GM21360 (cell line): ENCODE measurements around the gene ARPC5.
"Not testable (repeated sequence)": the region's sequence is repeated elsewhere in the genome, so short reads cannot be mapped to it uniquely, and the experiment has no call there.

ENCODE experiments used
- ATAC-seq: cut with Tn5 transposase; IDR thresholded peaks from one replicate; pipeline ENCODE4 v1.9.1; 2021; ENCODE audit warnings: mild to moderate bottlenecking, moderate library complexity; ENCODE audit not compliant: unreplicated experiment

ARPC5 gene

DNA sequence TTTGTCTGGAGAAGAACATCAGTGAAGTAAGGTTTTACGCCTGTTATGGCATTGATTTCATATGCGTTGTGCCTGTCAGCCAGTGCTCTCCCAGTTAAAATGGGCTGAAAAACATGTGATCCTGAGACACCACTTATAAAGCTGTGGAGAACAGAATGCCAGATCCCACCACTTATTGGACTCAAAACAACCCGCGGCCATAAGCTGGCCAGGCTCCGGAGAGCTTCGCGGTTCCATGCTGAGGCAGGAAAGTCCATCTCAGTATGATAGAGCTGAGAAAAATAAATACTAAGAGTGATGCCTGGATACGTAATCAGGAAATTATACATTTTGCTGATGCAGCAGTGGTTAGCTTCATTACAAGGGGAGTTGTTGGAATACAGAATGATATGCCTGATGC lies 12.5 kb upstream of the ARPC5 start:
- ATAC-seq: no peak

DNA sequence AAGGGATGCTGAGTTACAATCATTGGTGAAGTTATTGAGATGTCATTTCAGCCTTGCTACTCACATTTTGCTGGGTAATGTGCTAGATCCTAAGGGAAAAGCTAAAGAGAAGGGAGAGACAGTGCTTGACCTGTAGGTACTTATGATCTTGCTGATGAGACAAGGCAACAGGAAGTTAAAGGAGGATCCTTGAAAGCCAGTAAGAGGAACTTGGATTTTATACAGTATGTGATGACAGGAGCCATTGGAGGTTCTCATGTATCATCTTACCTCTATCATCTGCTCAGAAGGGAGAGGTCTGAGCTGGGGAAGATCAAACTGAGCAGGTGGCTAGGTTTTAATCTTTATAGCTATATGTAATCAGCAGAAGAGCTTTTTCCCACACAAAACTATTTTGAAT lies 11.2 kb upstream of the ARPC5 start:
- ATAC-seq: no peak

DNA sequence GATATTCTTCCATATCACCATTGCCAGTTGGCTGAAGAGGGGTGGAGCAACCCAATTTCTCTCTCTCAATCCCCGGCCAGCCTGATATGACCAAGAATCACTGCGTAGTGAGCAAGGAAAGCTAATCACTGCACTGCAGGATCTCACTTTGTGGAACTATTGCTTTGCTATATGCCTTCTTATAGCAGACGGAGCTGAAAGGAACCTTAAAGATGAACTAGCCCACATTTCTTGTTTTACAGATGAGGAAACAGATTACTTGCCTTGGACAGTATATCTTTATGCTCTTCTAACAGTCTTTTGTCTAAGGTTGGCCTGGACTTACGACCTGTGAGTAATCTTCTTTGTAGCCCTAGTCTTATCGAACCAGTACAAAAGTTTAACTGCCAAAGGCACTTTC lies 9.9 kb upstream of the ARPC5 start:
- ATAC-seq: no peak

DNA sequence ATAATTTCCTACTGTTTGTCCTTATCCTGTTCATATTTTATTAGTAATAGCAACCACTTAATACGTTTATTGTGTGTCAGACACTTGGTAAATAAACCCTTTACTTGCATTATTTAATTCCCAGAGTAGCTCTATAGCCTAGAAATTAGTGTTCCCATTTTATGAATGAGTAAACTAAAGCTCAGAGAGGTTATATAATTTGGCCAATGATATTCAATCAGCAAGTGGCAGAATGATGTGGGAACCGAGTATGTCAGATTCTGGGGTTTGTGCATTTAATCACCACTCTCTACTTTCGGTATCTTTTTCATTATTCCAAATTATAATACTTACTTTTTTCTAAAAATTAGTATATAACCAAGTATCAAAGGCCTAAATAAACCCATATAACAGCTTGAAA lies 6.6 kb upstream of the ARPC5 start:
- ATAC-seq: no peak

DNA sequence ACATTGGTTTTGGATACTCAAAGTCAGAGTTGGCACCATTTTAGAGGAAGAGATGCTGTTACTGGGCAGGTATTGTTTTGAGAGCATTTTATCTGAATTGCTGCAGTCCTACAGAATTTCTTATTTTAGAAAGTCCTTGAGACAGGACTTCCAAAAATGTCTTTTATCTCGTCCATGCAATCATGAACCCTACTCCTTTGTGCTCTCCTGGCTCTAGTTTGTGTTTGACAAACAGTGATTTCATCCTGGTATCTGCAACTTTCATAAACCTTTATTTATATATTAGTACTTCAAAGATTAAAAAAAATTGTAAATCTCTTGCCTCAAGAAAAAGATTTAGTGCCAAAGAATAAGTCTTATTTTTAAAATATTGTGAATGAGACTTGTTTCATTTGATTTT lies 4.6 kb upstream of the ARPC5 start:
- ATAC-seq: no peak

DNA sequence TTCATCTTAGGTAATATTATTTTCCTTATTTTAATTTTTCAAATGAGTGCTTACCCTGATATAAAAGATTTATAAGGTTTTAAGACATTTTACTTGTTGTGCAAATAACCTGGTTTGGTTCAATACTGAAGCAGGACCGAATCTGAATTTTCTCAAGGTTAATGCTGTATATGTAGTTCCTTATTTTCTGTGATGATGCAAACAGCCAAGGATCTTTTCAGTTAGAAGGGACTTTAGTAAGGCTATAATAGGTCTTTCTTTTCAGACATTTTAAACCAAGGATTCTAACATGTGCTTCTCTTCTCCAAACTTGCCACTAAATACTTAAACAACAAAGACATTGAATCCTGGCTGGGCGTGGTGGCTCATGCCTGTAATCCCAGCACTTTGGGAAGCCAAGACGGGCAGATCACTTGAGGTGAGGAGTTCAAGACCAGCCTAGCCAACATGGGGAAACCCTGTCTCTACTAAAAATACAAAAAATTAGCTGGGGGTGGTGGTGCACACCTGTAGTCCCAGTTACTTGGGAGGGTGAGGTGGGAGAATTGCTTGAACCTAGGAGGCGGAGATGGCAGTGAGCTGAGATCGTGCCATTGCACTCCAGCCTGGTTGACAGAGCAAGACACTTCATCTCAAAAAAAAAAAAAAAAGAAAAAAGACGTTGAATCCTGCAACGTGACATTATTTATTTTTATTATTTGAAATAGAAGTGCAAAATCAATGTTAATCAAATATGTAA lies 3.2 kb upstream of the ARPC5 start:
- no peak for ATAC-seq

DNA sequence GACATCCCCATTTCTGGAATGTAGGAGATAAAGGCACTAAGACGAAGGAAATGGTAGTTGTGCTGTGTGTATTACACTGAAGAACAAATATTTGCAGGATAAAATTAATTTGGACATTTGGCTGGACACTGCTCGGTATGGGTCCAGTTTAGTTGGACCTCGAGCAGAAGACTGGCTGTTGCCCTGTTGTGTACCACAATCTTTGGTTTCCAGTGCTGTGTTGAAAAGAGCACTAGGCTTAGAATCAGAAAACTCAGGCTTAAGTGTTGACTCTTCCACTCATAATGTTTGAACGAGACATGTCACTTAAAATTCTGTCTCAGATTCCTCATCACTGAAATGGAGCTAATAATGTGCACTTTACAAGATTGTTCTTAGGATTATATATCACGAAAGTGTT lies 1.2 kb upstream of the ARPC5 start:
- ATAC-seq: no peak

DNA sequence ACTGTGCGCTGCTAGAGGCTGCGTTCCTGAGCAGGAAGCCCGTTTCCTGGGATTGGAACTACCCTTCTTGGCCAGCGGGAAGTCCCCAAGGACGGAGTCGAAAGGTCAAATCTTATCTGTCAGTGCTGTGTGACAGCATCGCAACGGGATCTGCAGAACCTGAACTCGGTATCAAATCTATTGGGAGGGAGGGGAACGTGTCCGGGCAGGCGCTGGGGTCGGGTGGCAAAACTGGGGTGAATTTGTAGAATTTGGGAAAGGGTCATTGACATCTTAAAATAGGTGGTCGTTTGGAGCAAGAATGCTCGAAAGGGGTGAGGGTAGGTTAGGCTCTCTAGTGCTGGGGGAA lies 725 bp upstream of the ARPC5 start:
- ATAC-seq: no peak

DNA sequence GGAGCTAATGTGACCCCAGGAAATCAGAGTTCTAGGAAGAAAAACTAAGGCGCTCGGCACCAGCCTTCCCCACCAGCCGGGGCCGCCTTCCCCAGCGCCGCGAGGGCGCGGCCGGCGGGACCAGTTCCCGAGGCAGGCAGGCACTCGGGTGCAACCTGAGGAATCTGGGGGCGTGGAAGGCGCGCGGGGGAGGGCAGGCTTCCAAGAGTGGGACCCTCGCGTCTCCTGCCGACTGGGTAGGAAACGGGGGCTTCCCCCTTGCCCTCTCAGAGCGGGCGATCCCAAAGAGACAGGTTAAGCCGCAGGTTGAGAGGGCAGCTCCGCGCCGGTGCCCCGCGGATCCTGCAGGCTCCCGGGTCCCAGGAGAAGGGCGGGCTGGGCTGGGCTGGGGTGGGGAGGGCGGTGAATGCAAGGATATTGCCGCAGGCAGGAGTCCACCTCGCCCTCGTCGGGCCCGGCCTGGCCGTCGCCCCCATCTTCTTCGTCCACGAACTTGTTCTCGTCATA lies 431 bp downstream of the ARPC5 start:
- peak; percentile 6 for ATAC-seq

DNA sequence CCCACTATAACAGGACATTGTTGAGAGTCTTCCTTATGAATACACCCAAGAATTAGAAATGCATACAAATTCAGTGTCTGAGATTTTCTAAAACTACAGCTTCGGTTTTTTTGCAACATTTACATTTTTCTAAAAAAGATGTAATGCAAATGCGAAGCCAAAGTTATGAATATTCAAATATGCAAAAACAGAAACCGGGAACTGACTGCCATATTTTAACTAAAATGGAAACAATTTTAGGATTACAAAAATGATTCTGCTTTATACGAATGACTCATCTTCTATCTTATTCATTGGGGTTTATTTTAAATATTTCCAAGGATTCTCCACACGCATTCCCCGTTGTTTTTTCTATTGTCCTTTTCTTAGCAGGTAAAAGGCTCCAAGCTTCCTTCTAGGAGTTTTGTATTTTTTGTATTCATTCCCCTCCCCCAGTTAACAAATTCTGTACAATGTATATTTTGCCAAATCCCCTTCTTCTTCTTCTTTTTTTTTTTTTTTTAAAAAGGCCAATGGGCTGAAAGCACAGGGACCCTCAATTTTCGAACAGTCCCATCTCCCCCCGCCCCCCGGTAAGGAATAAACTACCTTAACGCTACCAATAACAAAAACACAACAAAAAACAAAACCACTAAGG lies 1.0 kb downstream of the ARPC5 start:
- no peak for ATAC-seq

DNA sequence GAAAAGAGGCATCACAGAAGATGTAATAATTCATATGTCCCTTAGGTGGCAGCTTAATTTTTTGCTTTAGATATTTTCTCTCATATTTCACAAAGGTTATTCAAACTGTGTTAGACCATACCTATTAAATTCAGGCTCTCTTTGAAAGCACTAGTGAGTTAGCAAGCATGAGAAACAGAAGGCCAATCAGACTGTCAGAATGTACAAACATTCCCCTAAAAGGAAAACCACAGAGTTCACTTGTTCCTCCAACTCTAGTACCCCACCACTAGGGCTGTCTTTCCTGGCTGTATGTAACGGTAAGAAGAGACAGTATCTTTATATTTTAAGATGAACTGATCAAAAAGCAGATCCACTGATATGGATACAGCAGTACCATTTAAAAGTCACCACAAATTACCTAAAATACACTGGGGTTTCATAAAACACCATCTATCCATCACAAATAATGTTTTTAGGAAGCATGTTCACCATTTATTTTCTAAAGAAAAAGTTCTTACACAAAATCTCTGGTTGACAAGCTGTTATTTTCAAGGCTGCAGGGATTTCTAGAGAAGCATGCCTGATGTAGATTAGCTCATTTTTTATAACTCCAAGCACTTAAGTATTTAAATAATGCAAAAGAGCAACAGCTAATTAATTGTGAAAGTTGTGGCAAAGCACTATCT lies 1.8 kb downstream of the ARPC5 start:
- peak; percentile 46 for ATAC-seq

DNA sequence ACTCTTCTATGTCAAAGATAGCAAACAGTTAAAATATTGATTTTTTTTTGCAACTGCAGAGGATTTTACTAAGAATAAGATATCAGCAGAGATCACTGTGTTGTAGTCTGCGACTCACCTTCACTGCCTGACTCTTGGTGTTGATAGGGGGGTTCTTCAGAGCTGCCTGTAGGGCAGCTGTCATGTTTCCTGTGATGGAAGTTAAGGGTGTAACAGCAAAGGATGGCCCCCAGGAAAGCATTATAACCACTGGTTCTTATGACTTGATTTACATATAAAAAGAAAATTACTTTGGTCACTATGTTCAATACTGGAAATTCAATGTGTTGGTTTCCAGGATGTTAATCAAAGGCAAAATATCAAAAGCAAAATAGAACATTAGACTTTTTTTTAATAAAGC lies 2.6 kb downstream of the ARPC5 start:
- ATAC-seq: no peak

DNA sequence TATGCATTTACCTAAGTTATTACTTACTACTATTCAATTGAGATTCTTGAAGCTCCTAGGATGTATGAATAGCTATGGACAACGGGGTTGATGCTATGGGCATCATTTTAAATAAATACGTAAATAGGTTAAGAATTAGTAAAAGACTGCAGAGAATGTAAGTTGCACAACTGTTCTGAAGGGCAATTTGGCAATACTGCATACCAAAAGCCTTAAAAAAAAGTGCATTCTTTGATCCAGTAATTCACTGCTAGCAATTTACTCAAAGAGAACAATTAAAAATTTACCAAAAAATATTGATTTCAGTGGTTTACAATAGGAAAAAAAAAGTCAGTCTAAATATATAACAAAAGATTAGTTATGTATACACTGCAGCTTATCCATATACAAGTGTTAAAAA lies 3.5 kb downstream of the ARPC5 start:
- ATAC-seq: no peak

DNA sequence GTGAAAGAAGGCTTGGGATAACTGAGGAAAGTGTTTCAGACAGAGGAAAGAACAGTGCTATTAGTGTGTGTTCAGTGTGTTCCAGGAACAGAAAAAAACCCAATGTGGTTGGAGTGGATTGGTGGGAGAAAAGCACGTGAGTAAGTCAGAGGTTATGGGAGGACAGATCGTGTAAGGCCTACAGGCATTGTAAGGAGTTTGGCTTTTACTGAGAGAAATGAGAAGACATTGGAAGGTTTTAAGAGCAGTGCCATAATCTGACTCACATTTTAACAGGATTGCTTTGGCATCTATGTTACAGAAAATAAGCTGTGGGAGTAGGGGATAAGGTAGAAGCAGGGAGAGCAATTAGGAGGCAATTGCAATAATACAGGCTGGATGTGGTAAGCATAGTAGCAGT lies 4.8 kb downstream of the ARPC5 start:
- ATAC-seq: no peak

DNA sequence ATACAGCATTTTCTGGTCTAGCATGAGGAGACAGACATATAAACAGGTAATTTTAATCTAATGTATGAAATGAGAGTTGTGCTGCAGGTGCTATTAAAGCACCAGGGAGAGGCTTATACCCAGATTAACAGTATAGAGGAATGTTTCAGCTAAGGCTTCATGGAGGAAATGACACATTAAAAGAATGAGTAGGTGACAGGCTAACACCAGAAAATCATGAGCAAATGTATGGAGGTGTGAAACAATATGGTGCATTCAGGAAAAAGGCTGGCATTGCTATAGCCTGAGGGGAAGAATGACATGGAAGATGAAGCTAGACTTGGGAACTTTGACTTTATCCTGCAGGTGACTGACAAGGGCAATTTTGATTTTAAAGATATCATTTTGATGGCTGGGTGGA lies 7.0 kb downstream of the ARPC5 start:
- ATAC-seq: no peak

DNA sequence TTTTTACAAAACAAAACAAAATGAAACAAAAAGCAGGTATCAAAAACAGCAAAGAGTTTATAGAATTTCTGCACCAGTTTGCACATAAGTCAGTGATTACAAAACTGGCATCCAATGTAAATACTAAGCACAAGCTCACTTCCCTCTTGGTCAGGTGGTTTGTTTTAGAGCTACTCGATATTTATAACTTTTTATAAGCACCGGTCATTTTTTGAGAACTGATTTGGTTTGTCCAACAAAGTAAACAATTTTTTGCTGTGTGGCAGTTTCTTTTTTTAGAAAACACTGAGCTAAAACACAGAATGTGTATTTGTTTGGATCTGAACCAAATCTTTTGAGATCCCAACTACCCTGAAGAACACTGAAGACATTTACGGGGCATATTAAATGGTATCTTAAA lies 9.3 kb downstream of the ARPC5 start:
- not testable (repeated sequence) for ATAC-seq

DNA sequence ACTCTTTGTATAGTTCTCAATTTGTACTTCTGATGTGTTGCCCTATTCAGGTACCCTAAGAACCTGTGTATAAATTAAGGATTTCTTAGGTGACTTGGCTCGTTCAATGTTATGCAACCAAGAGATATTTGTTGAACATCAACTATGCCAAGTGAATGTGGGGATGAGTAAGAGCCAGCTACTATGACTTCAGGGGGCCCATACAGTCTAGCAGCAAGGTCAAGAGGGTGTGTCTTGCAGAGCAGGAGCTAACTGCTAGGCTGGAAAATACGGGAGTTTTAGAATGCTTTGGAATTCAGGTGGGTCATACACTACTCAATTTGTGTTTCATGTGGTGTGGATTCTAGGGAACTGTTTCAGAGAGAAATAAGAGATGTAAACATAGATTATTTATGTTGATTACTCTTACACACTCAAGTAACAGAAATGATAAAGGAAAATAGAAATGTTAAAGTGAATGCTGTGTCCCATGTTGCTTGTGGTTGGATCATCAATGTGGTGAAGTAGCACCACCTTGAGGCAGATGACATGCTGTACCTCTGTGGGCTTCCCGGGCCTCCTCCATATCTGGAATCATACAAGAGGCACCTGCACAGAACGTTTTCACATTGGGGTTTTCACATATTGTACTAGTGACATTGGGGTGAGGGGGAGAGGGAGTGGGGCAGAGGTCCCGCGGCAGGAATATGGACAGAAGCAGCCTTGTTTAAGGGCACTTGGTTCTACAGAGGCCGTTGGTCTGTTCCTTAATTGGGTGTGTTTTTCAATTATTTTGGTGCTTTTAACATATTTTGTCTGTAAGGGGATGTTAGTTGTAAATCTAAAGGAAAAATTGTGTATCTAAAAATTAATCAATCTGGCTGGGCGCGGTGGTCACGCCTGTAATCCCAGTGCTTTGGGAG lies 12.4 kb downstream of the ARPC5 start:
- ATAC-seq: peak; percentile 78

DNA sequence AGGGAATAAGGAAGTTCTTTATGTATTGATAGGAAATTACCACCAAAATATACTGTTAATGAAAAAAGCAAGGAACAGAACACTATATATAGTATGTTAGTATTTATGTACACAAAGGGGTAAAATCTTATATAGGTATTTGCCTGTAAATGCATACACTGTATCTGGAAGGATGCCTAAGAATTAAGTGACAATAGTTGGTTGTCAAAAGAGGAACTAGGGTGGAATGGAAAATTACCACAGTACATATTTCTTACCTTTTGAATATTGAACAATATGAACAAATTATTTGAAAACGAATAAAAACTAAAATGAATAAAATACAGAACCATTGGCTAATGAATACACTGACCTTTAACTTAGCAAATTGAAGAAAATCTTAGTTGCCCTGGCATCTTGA lies 13.6 kb downstream of the ARPC5 start:
- ATAC-seq: no peak

DNA sequence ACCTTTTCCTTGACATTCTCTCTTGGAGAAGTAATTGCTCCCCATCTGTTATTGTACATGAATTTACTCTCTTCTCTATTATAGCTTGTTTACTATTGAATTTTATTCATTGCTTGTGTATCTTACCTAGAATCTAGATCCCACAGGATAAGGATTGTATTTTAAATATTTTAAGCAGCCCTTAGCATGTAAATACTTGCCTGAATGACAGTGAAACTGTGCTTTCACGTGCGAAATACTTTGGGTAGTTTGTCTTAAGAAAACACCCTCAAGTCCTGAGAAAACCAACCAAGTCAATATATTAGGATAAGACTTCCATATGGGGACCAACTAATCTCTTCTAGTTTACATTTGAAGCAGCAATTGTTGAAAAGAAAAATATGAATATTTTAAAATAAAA lies 15.3 kb downstream of the ARPC5 start:
- ATAC-seq: no peak

DNA sequence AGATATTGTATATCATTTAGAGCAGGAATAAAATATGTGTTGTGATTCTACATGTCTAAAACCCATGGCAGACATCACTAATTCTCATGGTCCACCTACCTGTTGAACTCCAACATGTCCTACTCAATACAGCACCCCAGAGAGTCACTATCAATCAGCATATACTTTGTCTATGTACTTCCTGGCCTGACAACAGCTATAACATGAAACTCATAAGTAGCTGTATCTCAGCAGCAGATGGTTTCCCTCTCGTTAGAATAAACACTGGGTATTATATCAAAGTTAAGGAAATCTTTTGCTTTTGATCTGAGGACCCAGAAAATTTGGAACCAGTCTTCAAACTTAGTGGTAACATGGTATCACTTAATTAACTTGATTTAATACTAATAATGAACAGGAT lies 15.8 kb downstream of the ARPC5 start:
- no peak for ATAC-seq

DNA sequence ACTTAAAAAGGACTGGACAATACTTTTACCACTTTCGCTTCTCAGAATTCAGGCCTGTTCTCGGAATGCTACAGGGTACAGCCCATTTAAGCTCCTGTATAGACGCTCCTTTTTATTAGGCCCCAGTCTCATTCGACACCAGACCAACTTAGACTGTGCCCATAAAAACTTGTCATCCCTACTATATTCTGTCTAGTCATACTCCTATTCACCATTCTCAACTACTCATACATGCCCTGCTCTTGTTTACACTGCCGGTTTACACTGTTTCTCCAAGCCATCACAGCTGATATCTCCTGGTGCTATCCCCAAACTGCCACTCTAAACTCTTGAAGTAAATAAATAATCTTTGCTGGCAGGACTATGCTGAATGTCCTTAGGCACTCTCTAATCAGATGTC lies 17.4 kb downstream of the ARPC5 start:
- ATAC-seq: not testable (repeated sequence)
